ENCODE measurements around the gene FBXW11.

The FBXW11 gene

GRCh38 chr5:171813813-171814490, 192.5 kb downstream of the FBXW11 start:
- no peak for DNase-seq (ENCODE audit: low read depth in 2 of 3, low spot score in 2 of 3)

- DNase-seq (ENCODE audit: low read depth in 2 of 3, low spot score in 2 of 3) = no peak
These were observed 193.2 kb downstream of the FBXW11 start for GRCh38 chr5:171813270-171813669.
